GM21529 (cell line): ENCODE measurements around the gene ADAMTSL2.

Experiments used
- ATAC-seq: cut with Tn5 transposase; IDR thresholded peaks from one replicate; pipeline ENCODE4 v1.9.1; 2021; ENCODE audit not compliant: unreplicated experiment

The ADAMTSL2 gene

GRCh38 chr9:133603135-133603927 is 68.8 kb downstream of the ADAMTSL2 start:
- no peak for ATAC-seq

GRCh38 chr9:133604214-133604613 is 69.7 kb downstream of the ADAMTSL2 start:
- no peak for ATAC-seq

- ATAC-seq, result no peak
These were observed 70.4 kb downstream of the ADAMTSL2 start for GRCh38 chr9:133604856-133605255.

GRCh38 chr9:133605446-133605845 is 70.9 kb downstream of the ADAMTSL2 start:
- ATAC-seq, result no peak

GRCh38 chr9:133605856-133606707 is 71.6 kb downstream of the ADAMTSL2 start:
- no peak for ATAC-seq

GRCh38 chr9:133606708-133607025 is 72.2 kb downstream of the ADAMTSL2 start:
- ATAC-seq, result no peak

GRCh38 chr9:133607381-133607780 is 72.9 kb downstream of the ADAMTSL2 start:
- no peak for ATAC-seq

GRCh38 chr9:133607976-133608375 is 73.5 kb downstream of the ADAMTSL2 start:
- no peak for ATAC-seq

GRCh38 chr9:133608382-133608781 is 73.9 kb downstream of the ADAMTSL2 start:
- no peak for ATAC-seq

GRCh38 chr9:133608889-133609288 is 74.4 kb downstream of the ADAMTSL2 start:
- ATAC-seq, result no peak

GRCh38 chr9:133609311-133610098 is 75.0 kb downstream of the ADAMTSL2 start, which contains the start of gene FAM163B:
Gene FAM163B (minus strand): TSS chr9:133609389. CDS start chr9:133580223, 29,166 bp downstream.
- no peak for ATAC-seq

- no peak for ATAC-seq
These were observed 76.3 kb downstream of the ADAMTSL2 start for GRCh38 chr9:133610845-133611244.

- ATAC-seq, result no peak
These were observed 77.5 kb downstream of the ADAMTSL2 start for GRCh38 chr9:133612051-133612450.

GRCh38 chr9:133612816-133613215 is 78.3 kb downstream of the ADAMTSL2 start:
- no peak for ATAC-seq

- ATAC-seq, result no peak
These were observed 78.9 kb downstream of the ADAMTSL2 start for GRCh38 chr9:133613432-133613831.

GRCh38 chr9:133614056-133614455 is 79.6 kb downstream of the ADAMTSL2 start:
- ATAC-seq, result no peak

GRCh38 chr9:133614678-133615077 is 80.2 kb downstream of the ADAMTSL2 start:
- ATAC-seq, result no peak

GRCh38 chr9:133615186-133615585 is 80.7 kb downstream of the ADAMTSL2 start:
- no peak for ATAC-seq

- no peak for ATAC-seq
These were observed 81.2 kb downstream of the ADAMTSL2 start for GRCh38 chr9:133615606-133616188.

- ATAC-seq, result no peak
These were observed 82.3 kb downstream of the ADAMTSL2 start for GRCh38 chr9:133616643-133617405.
